GM23338 (cell line): ENCODE measurements around the gene KAZN. TPM values are rescaled to one million over a fixed set of nuclear protein-coding genes. Genes with fewer than 3 reads are reported as not detected.

Source experiments
- ATAC-seq: fragments of 200-7000 bp; cut with Tn5 transposase; 3 replicates; pipeline ENCODE4 v1.9.1; 2020
- DNase-seq: peaks from one replicate; pipeline ENCODE4 v3.0.0-alpha.2; 2015; ENCODE audit warnings: low spot score
- H2AFZ ChIP-seq: fragments of 200-600 bp; sonication (generic); 2 replicates; pipeline ENCODE4 v1.8.0; 2016; ENCODE audit warnings: antibody characterized with exemption, mild to moderate bottlenecking, moderate library complexity
- H3F3A ChIP-seq: fragments of 200-600 bp; sonication (generic); replicated peaks from 2 replicates; pipeline ENCODE4 v1.8.0; 2017; ENCODE audit warnings: antibody characterized with exemption, mixed run types, low read depth
- H3K27ac ChIP-seq: fragments of 200-600 bp; sonication (generic); 2 replicates; pipeline ENCODE4 v1.6.1; 2016; ENCODE audit warnings: low read depth
- H3K27me3 ChIP-seq: fragments of 200-600 bp; sonication (generic); 2 replicates; pipeline ENCODE4 v1.8.0; 2016; ENCODE audit warnings: mild to moderate bottlenecking, mixed run types, moderate library complexity; ENCODE audit not compliant: insufficient read depth
- H3K36me3 ChIP-seq: fragments of 200-600 bp; sonication (generic); 2 replicates; pipeline ENCODE4 v1.8.0; 2016; ENCODE audit warnings: mild to moderate bottlenecking; ENCODE audit not compliant: insufficient read depth
- H3K4me1 ChIP-seq: fragments of 200-600 bp; sonication (generic); 2 replicates; pipeline ENCODE4 v1.8.0; 2016; ENCODE audit warnings: mild to moderate bottlenecking, moderate library complexity; ENCODE audit not compliant: insufficient read depth
- H3K4me2 ChIP-seq: fragments of 200-600 bp; sonication (generic); 2 replicates; pipeline ENCODE4 v1.7.1; 2017; ENCODE audit warnings: mixed run types
- H3K4me3 ChIP-seq: fragments of 200-600 bp; sonication (generic); 2 replicates; pipeline ENCODE4 v1.6.1; 2016; ENCODE audit warnings: mixed run types
- H3K79me2 ChIP-seq: fragments of 200-600 bp; sonication (generic); replicated peaks from 2 replicates; pipeline ENCODE4 v1.8.0; 2017; ENCODE audit warnings: mild to moderate bottlenecking; ENCODE audit not compliant: insufficient read depth
- H3K9me2 ChIP-seq: fragments of 200-600 bp; sonication (generic); 2 replicates; pipeline ENCODE4 v1.8.0; 2017; ENCODE audit not compliant: insufficient read depth
- H4K20me1 ChIP-seq: fragments of 200-600 bp; sonication (generic); replicated peaks from 2 replicates; pipeline ENCODE4 v1.8.0; 2017; ENCODE audit warnings: mild to moderate bottlenecking; ENCODE audit not compliant: insufficient read depth
- H3K27ac Mint-ChIP-seq: 2 replicates; pipeline ENCODE4 v1.8.0; 2020; ENCODE audit warnings: inconsistent platforms, mild to moderate bottlenecking, moderate library complexity, mixed read lengths
- H3K27me3 Mint-ChIP-seq: 3 replicates; pipeline ENCODE4 v1.8.0; 2022; ENCODE audit warnings: low read depth, mild to moderate bottlenecking, moderate library complexity, mixed read lengths, inconsistent platforms; ENCODE audit not compliant: insufficient read depth, poor library complexity
- H3K36me3 Mint-ChIP-seq: 3 replicates; pipeline ENCODE4 v1.8.0; 2021; ENCODE audit warnings: low read depth, mild to moderate bottlenecking, inconsistent platforms, moderate library complexity, mixed read lengths
- H3K4me1 Mint-ChIP-seq: 3 replicates; pipeline ENCODE4 v1.8.0; 2020; ENCODE audit warnings: mild to moderate bottlenecking, inconsistent platforms, mixed read lengths
- H3K4me3 Mint-ChIP-seq: 3 replicates; pipeline ENCODE4 v1.8.0; 2021; ENCODE audit warnings: moderate library complexity, mild to moderate bottlenecking, inconsistent platforms, mixed read lengths
- H3K9me3 Mint-ChIP-seq: 3 replicates; pipeline ENCODE4 v1.8.0; 2020; ENCODE audit warnings: moderate library complexity, mild to moderate bottlenecking, inconsistent platforms, mixed read lengths
- CREB1 ChIP-seq: fragments of 250-450 bp; sonication (Bioruptor Pico); IDR thresholded peaks from 2 replicates; pipeline ENCODE4 v1.5.0; 2020; ENCODE audit warnings: low read depth, mild to moderate bottlenecking, moderate library complexity
- CTCF ChIP-seq, 2 experiments: fragments of 200-600 bp in 1 of 2; sonication (generic) in 1 of 2; conservative IDR thresholded peaks; 2 replicates each; pipeline versions ENCODE4 v1.5.1 to v1.6.1; 2016 to 2017; ENCODE audit warnings: antibody characterized with exemption in 2 of 2, low read depth in 2 of 2, mild to moderate bottlenecking in 2 of 2, moderate library complexity in 1 of 2
- ETS1 ChIP-seq: IDR thresholded peaks from 2 replicates; pipeline ENCODE4 v1.6.1; 2016; ENCODE audit warnings: antibody characterized with exemption
- EZH2 ChIP-seq: fragments of 200-600 bp; sonication (generic); IDR thresholded peaks from one replicate; pipeline ENCODE4 v1.8.0; 2017; ENCODE audit warnings: antibody characterized with exemption, mild to moderate bottlenecking, low read depth; ENCODE audit not compliant: unreplicated experiment
- EZH2phosphoT487 ChIP-seq: fragments of 200-600 bp; sonication (generic); IDR thresholded peaks from one replicate; pipeline ENCODE4 v1.8.1; 2018; ENCODE audit warnings: antibody characterized with exemption; ENCODE audit not compliant: unreplicated experiment
- JUNB ChIP-seq: IDR thresholded peaks from one replicate; pipeline ENCODE4 v1.6.1; 2016; ENCODE audit warnings: antibody characterized with exemption; ENCODE audit not compliant: unreplicated experiment
- NANOG ChIP-seq: IDR thresholded peaks from 2 replicates; pipeline ENCODE4 v1.6.1; 2016; ENCODE audit warnings: antibody characterized with exemption, borderline replicate concordance
- POLR2AphosphoS5 ChIP-seq: IDR thresholded peaks from 2 replicates; pipeline ENCODE4 v1.6.1; 2016; ENCODE audit warnings: antibody characterized with exemption, low read depth
- REST ChIP-seq: IDR thresholded peaks from one replicate; pipeline ENCODE4 v1.6.1; 2018; ENCODE audit warnings: antibody characterized with exemption; ENCODE audit not compliant: unreplicated experiment
- STAT1 ChIP-seq: IDR thresholded peaks from one replicate; pipeline ENCODE4 v1.6.1; 2016; ENCODE audit warnings: antibody characterized with exemption; ENCODE audit not compliant: unreplicated experiment
- ZNF114 ChIP-seq: fragments of 250-450 bp; sonication (Bioruptor Pico); IDR thresholded peaks from 2 replicates; pipeline ENCODE4 v1.5.0; 2020; ENCODE audit warnings: mild to moderate bottlenecking, moderate library complexity
- ZNF331 ChIP-seq: fragments of 250-450 bp; sonication (Bioruptor Pico); IDR thresholded peaks from 2 replicates; pipeline ENCODE4 v1.5.0; 2020; ENCODE audit warnings: low read depth, mild to moderate bottlenecking, moderate library complexity
- ZNF462 ChIP-seq: fragments of 250-450 bp; sonication (Bioruptor Pico); IDR thresholded peaks from 2 replicates; pipeline ENCODE4 v1.5.0; 2020; ENCODE audit warnings: mild to moderate bottlenecking, moderate library complexity
- polyA plus RNA-seq: library from polyadenylated mRNA; unstranded; fragments of >200 nt; fragmentation: Nextera tagmentation; extraction: Ambion mirVana; gene quantifications from 2 replicates; pipeline ENCODE4 v1.2.1, GENCODE V29; 2016
- total RNA-seq: library from RNA; depleted of rRNA; stranded (reverse); fragments of >200 nt; shearing (Covaris generic); gene quantifications from 2 replicates; pipeline ENCODE4 v1.2.3, GENCODE V29; 2014

The KAZN gene
- total and polyA plus RNA-seq, 2 experiments from 2014 or later, result 9.9 to 15.0 TPM

GRCh38 chr1:15045123-15045522 lies 446.6 kb downstream of the KAZN start:
- ATAC-seq (no peak), DNase-seq (no peak)
- no peaks in the 10 kb centered on the region for H3K4me1 Mint-ChIP-seq
- no peaks in the 10 kb centered on the region for H3K36me3 Mint-ChIP-seq
- Histone ChIP-seq H3K4me3 (no peak overlapping the region), H3K79me2 (no peaks in the 10 kb centered on the region), H3F3A (no peaks in the 10 kb centered on the region), H3K36me3 (no peaks in the 10 kb centered on the region), H3K27ac (no peak overlapping the region), H3K27me3 (no peaks in the 10 kb centered on the region), H2AFZ (no peak overlapping the region), H3K4me2 (no peak overlapping the region), H3K9me2 (no peaks in the 10 kb centered on the region), H4K20me1 (no peaks in the 10 kb centered on the region), H3K4me1 (no peaks in the 10 kb centered on the region)
- no peaks in the 10 kb centered on the region for H3K9me3 Mint-ChIP-seq
- no peak overlapping the region for H3K4me3 Mint-ChIP-seq
- peaks cover 9% of the 10 kb centered on the region for H3K27me3 Mint-ChIP-seq
- H3K27ac Mint-ChIP-seq, result no peak overlapping the region
- no peak for TF ChIP-seq NANOG
- no peak for TF ChIP-seq REST
- no peak for TF ChIP-seq POLR2AphosphoS5
- no peak for TF ChIP-seq JUNB
- TF ChIP-seq CTCF (conservative IDR thresholded peaks at IDR 0.05; ENCODE audit: low read depth in 2 of 2), result no peak
- no peak for TF ChIP-seq ETS1
- TF ChIP-seq EZH2, result no peak
- TF ChIP-seq EZH2phosphoT487, result no peak
- no peak for TF ChIP-seq ZNF114 (CRISPR knock-in tag)
- no peak for TF ChIP-seq CREB1 (CRISPR knock-in tag)
- no peak for TF ChIP-seq STAT1
- TF ChIP-seq ZNF462, result no peak
- TF ChIP-seq ZNF331 (CRISPR knock-in tag), result no peak
